Measurements from ENCODE around the gene PLAU.

The PLAU gene

GRCh38 chr10:73954737-73955136 is 43.8 kb downstream of the PLAU start:
- Histone ChIP-seq H3K79me2 (no peaks in the 10 kb centered on the region), H3K4me1 (peaks cover 11% of the 10 kb centered on the region), H3K9ac (no peak overlapping the region), H3K4me2 (ENCODE audit: low read length) (no peak overlapping the region), H3K9me3 (ENCODE audit: control insufficient read depth, low read length) (no peaks in the 10 kb centered on the region), H2AFZ (no peak overlapping the region), H3K27ac (no peak overlapping the region), H3K36me3 (ENCODE audit: control insufficient read depth, insufficient read depth, low read length) (no peaks in the 10 kb centered on the region), H3K27me3 (ENCODE audit: control insufficient read depth, insufficient read depth, low read length) (no peaks in the 10 kb centered on the region), H3K4me3 (ENCODE audit: low read depth, low read length) (no peak overlapping the region)
- no peak for TF ChIP-seq CTCF (IDR thresholded peaks at IDR 0.05)

- H3K4me1 ChIP-seq, result peaks cover 11% of the 10 kb centered on the region
Observed at GRCh38 chr10:73955719-73956118, 44.8 kb downstream of the PLAU start.

GRCh38 chr10:73956476-73957359 is 45.8 kb downstream of the PLAU start:
- peak overlapping the region; percentile 20 for H3K4me2 ChIP-seq (ENCODE audit: low read length)
- no peaks in the 10 kb centered on the region for H3K9me3 ChIP-seq (ENCODE audit: control insufficient read depth, low read length)
- H3K9ac ChIP-seq, result peak overlapping the region; percentile 33
- H3K4me3 ChIP-seq (ENCODE audit: low read depth, low read length), result no peak overlapping the region
- peak overlapping the region; percentile 88 for H2AFZ ChIP-seq
- no peaks in the 10 kb centered on the region for H3K79me2 ChIP-seq
- no peaks in the 10 kb centered on the region for H3K27me3 ChIP-seq (ENCODE audit: control insufficient read depth, insufficient read depth, low read length)
- peak overlapping the region; percentile 88 for H3K27ac ChIP-seq
- peaks cover 11% of the 10 kb centered on the region for H3K4me1 ChIP-seq
- H3K36me3 ChIP-seq (ENCODE audit: control insufficient read depth, insufficient read depth, low read length), result no peaks in the 10 kb centered on the region
- no peak for TF ChIP-seq CTCF (IDR thresholded peaks at IDR 0.05)

More at GRCh38 chr10:73955719-73956118, 44.8 kb downstream of the PLAU start:
- H3K9ac ChIP-seq, result no peak overlapping the region
- no peaks in the 10 kb centered on the region for H3K36me3 ChIP-seq (ENCODE audit: control insufficient read depth, insufficient read depth, low read length)
- TF ChIP-seq CTCF (IDR thresholded peaks at IDR 0.05), result no peak
- H3K9me3 ChIP-seq (ENCODE audit: control insufficient read depth, low read length), result no peaks in the 10 kb centered on the region
- H3K4me2 ChIP-seq (ENCODE audit: low read length), result no peak overlapping the region
- no peaks in the 10 kb centered on the region for H3K79me2 ChIP-seq
- H3K4me3 ChIP-seq (ENCODE audit: low read depth, low read length), result no peak overlapping the region
- no peak overlapping the region for H2AFZ ChIP-seq
- no peaks in the 10 kb centered on the region for H3K27me3 ChIP-seq (ENCODE audit: control insufficient read depth, insufficient read depth, low read length)
- peak overlapping the region; percentile 88 for H3K27ac ChIP-seq

- Histone ChIP-seq H3K4me3 (ENCODE audit: low read depth, low read length) (no peak overlapping the region), H3K4me1 (peaks cover 11% of the 10 kb centered on the region), H3K79me2 (no peaks in the 10 kb centered on the region), H3K9ac (no peak overlapping the region), H3K36me3 (ENCODE audit: control insufficient read depth, insufficient read depth, low read length) (no peaks in the 10 kb centered on the region), H2AFZ (no peak overlapping the region), H3K27me3 (ENCODE audit: control insufficient read depth, insufficient read depth, low read length) (no peaks in the 10 kb centered on the region), H3K9me3 (ENCODE audit: control insufficient read depth, low read length) (no peaks in the 10 kb centered on the region), H3K4me2 (ENCODE audit: low read length) (no peak overlapping the region), H3K27ac (no peak overlapping the region)
- TF ChIP-seq CTCF (IDR thresholded peaks at IDR 0.05), result no peak
Observed at GRCh38 chr10:73959484-73960243, 48.7 kb downstream of the PLAU start.
